GM23338 (cell line): ENCODE data around the gene RNF112. TPM values are rescaled to one million over a fixed set of nuclear protein-coding genes. Genes with fewer than 3 reads are reported as not detected.

Source experiments
- ATAC-seq: fragments of 200-7000 bp; cut with Tn5 transposase; 3 replicates; pipeline ENCODE4 v1.9.1; 2020
- DNase-seq: peaks from one replicate; pipeline ENCODE4 v3.0.0-alpha.2; 2015; ENCODE audit warnings: low spot score
- H2AFZ ChIP-seq: fragments of 200-600 bp; sonication (generic); 2 replicates; pipeline ENCODE4 v1.8.0; 2016; ENCODE audit warnings: antibody characterized with exemption, mild to moderate bottlenecking, moderate library complexity
- H3F3A ChIP-seq: fragments of 200-600 bp; sonication (generic); replicated peaks from 2 replicates; pipeline ENCODE4 v1.8.0; 2017; ENCODE audit warnings: antibody characterized with exemption, mixed run types, low read depth
- H3K27ac ChIP-seq: fragments of 200-600 bp; sonication (generic); 2 replicates; pipeline ENCODE4 v1.6.1; 2016; ENCODE audit warnings: low read depth
- H3K27me3 ChIP-seq: fragments of 200-600 bp; sonication (generic); 2 replicates; pipeline ENCODE4 v1.8.0; 2016; ENCODE audit warnings: mild to moderate bottlenecking, mixed run types, moderate library complexity; ENCODE audit not compliant: insufficient read depth
- H3K36me3 ChIP-seq: fragments of 200-600 bp; sonication (generic); 2 replicates; pipeline ENCODE4 v1.8.0; 2016; ENCODE audit warnings: mild to moderate bottlenecking; ENCODE audit not compliant: insufficient read depth
- H3K4me1 ChIP-seq: fragments of 200-600 bp; sonication (generic); 2 replicates; pipeline ENCODE4 v1.8.0; 2016; ENCODE audit warnings: mild to moderate bottlenecking, moderate library complexity; ENCODE audit not compliant: insufficient read depth
- H3K4me2 ChIP-seq: fragments of 200-600 bp; sonication (generic); 2 replicates; pipeline ENCODE4 v1.7.1; 2017; ENCODE audit warnings: mixed run types
- H3K4me3 ChIP-seq: fragments of 200-600 bp; sonication (generic); 2 replicates; pipeline ENCODE4 v1.6.1; 2016; ENCODE audit warnings: mixed run types
- H3K79me2 ChIP-seq: fragments of 200-600 bp; sonication (generic); replicated peaks from 2 replicates; pipeline ENCODE4 v1.8.0; 2017; ENCODE audit warnings: mild to moderate bottlenecking; ENCODE audit not compliant: insufficient read depth
- H3K9me2 ChIP-seq: fragments of 200-600 bp; sonication (generic); 2 replicates; pipeline ENCODE4 v1.8.0; 2017; ENCODE audit not compliant: insufficient read depth
- H4K20me1 ChIP-seq: fragments of 200-600 bp; sonication (generic); replicated peaks from 2 replicates; pipeline ENCODE4 v1.8.0; 2017; ENCODE audit warnings: mild to moderate bottlenecking; ENCODE audit not compliant: insufficient read depth
- H3K27ac Mint-ChIP-seq: 2 replicates; pipeline ENCODE4 v1.8.0; 2020; ENCODE audit warnings: inconsistent platforms, mild to moderate bottlenecking, moderate library complexity, mixed read lengths
- H3K27me3 Mint-ChIP-seq: 3 replicates; pipeline ENCODE4 v1.8.0; 2022; ENCODE audit warnings: low read depth, mild to moderate bottlenecking, moderate library complexity, mixed read lengths, inconsistent platforms; ENCODE audit not compliant: insufficient read depth, poor library complexity
- H3K36me3 Mint-ChIP-seq: 3 replicates; pipeline ENCODE4 v1.8.0; 2021; ENCODE audit warnings: low read depth, mild to moderate bottlenecking, inconsistent platforms, moderate library complexity, mixed read lengths
- H3K4me1 Mint-ChIP-seq: 3 replicates; pipeline ENCODE4 v1.8.0; 2020; ENCODE audit warnings: mild to moderate bottlenecking, inconsistent platforms, mixed read lengths
- H3K4me3 Mint-ChIP-seq: 3 replicates; pipeline ENCODE4 v1.8.0; 2021; ENCODE audit warnings: moderate library complexity, mild to moderate bottlenecking, inconsistent platforms, mixed read lengths
- H3K9me3 Mint-ChIP-seq: 3 replicates; pipeline ENCODE4 v1.8.0; 2020; ENCODE audit warnings: moderate library complexity, mild to moderate bottlenecking, inconsistent platforms, mixed read lengths
- ETS1 ChIP-seq: IDR thresholded peaks from 2 replicates; pipeline ENCODE4 v1.6.1; 2016; ENCODE audit warnings: antibody characterized with exemption
- EZH2phosphoT487 ChIP-seq: fragments of 200-600 bp; sonication (generic); IDR thresholded peaks from one replicate; pipeline ENCODE4 v1.8.1; 2018; ENCODE audit warnings: antibody characterized with exemption; ENCODE audit not compliant: unreplicated experiment
- JUNB ChIP-seq: IDR thresholded peaks from one replicate; pipeline ENCODE4 v1.6.1; 2016; ENCODE audit warnings: antibody characterized with exemption; ENCODE audit not compliant: unreplicated experiment
- NANOG ChIP-seq: IDR thresholded peaks from 2 replicates; pipeline ENCODE4 v1.6.1; 2016; ENCODE audit warnings: antibody characterized with exemption, borderline replicate concordance
- ZNF331 ChIP-seq: fragments of 250-450 bp; sonication (Bioruptor Pico); IDR thresholded peaks from 2 replicates; pipeline ENCODE4 v1.5.0; 2020; ENCODE audit warnings: low read depth, mild to moderate bottlenecking, moderate library complexity
- ZNF462 ChIP-seq: fragments of 250-450 bp; sonication (Bioruptor Pico); IDR thresholded peaks from 2 replicates; pipeline ENCODE4 v1.5.0; 2020; ENCODE audit warnings: mild to moderate bottlenecking, moderate library complexity
- polyA plus RNA-seq: library from polyadenylated mRNA; unstranded; fragments of >200 nt; fragmentation: Nextera tagmentation; extraction: Ambion mirVana; gene quantifications from 2 replicates; pipeline ENCODE4 v1.2.1, GENCODE V29; 2016
- total RNA-seq: library from RNA; depleted of rRNA; stranded (reverse); fragments of >200 nt; shearing (Covaris generic); gene quantifications from 2 replicates; pipeline ENCODE4 v1.2.3, GENCODE V29; 2014

RNF112 gene
- total and polyA plus RNA-seq, 2 experiments from 2014 or later: 0.42 to 4.1 TPM

- H3K4me3 ChIP-seq: no peak overlapping the region
- no peaks in the 10 kb centered on the region for H4K20me1 ChIP-seq
- H3K4me1 Mint-ChIP-seq: peaks cover 17% of the 10 kb centered on the region
- H3K9me2 ChIP-seq: 0 out of 2 replicates have a peak, but pooled peaks cover 3% of the 10 kb centered on the region
- no peaks in the 10 kb centered on the region for H3K9me3 Mint-ChIP-seq
- TF ChIP-seq ZNF331 (CRISPR knock-in tag): no peak
- TF ChIP-seq JUNB: no peak
- no peak for TF ChIP-seq EZH2phosphoT487
- TF ChIP-seq NANOG: no peak
- TF ChIP-seq ZNF462 (CRISPR knock-in tag): no peak
- TF ChIP-seq ETS1: no peak
- no peaks in the 10 kb centered on the region for H3F3A ChIP-seq
- H3K27me3 Mint-ChIP-seq: peaks cover 13% of the 10 kb centered on the region
- H3K4me1 ChIP-seq: peaks cover 15% of the 10 kb centered on the region
- H2AFZ ChIP-seq: no peak overlapping the region
- DNase-seq (no peak), ATAC-seq (no peak)
- H3K4me2 ChIP-seq: no peak overlapping the region
- no peaks in the 10 kb centered on the region for H3K36me3 ChIP-seq
- no peak overlapping the region for H3K27ac ChIP-seq
- no peaks in the 10 kb centered on the region for H3K79me2 ChIP-seq
- no peak overlapping the region for H3K4me3 Mint-ChIP-seq
- H3K36me3 Mint-ChIP-seq: no peaks in the 10 kb centered on the region; the same call in 2 of the 3 replicates
- H3K27me3 ChIP-seq: no peaks in the 10 kb centered on the region
- H3K27ac Mint-ChIP-seq: no peak overlapping the region
These were observed 2.7 kb downstream of the RNF112 start for GRCh38 chr17:19413761-19414160.
